GM23338 (cell line): ENCODE results near the gene DUXA.

Experiments
- CREB1 ChIP-seq: fragments of 250-450 bp; sonication (Bioruptor Pico); IDR thresholded peaks from 2 replicates; pipeline ENCODE4 v1.5.0; 2020; ENCODE audit warnings: low read depth, mild to moderate bottlenecking, moderate library complexity
- EZH2 ChIP-seq: fragments of 200-600 bp; sonication (generic); IDR thresholded peaks from one replicate; pipeline ENCODE4 v1.8.0; 2017; ENCODE audit warnings: antibody characterized with exemption, mild to moderate bottlenecking, low read depth; ENCODE audit not compliant: unreplicated experiment
- JUNB ChIP-seq: IDR thresholded peaks from one replicate; pipeline ENCODE4 v1.6.1; 2016; ENCODE audit warnings: antibody characterized with exemption; ENCODE audit not compliant: unreplicated experiment
- POLR2AphosphoS5 ChIP-seq: IDR thresholded peaks from 2 replicates; pipeline ENCODE4 v1.6.1; 2016; ENCODE audit warnings: antibody characterized with exemption, low read depth
- ZNF331 ChIP-seq: fragments of 250-450 bp; sonication (Bioruptor Pico); IDR thresholded peaks from 2 replicates; pipeline ENCODE4 v1.5.0; 2020; ENCODE audit warnings: low read depth, mild to moderate bottlenecking, moderate library complexity
- TF ChIP-seq, protein P1 (sequence below): IDR thresholded peaks from one replicate; pipeline ENCODE4 v1.6.1; 2018; ENCODE audit warnings: antibody characterized with exemption; ENCODE audit not compliant: unreplicated experiment
- TF ChIP-seq, protein P2 (sequence below), 2 experiments: fragments of 200-600 bp in 1 of 2; sonication (generic) in 1 of 2; conservative IDR thresholded peaks; 2 replicates each; pipeline versions ENCODE4 v1.5.1 to v1.6.1; 2016 to 2017; ENCODE audit warnings: antibody characterized with exemption in 2 of 2, low read depth in 2 of 2, mild to moderate bottlenecking in 2 of 2, moderate library complexity in 1 of 2

DNA sequence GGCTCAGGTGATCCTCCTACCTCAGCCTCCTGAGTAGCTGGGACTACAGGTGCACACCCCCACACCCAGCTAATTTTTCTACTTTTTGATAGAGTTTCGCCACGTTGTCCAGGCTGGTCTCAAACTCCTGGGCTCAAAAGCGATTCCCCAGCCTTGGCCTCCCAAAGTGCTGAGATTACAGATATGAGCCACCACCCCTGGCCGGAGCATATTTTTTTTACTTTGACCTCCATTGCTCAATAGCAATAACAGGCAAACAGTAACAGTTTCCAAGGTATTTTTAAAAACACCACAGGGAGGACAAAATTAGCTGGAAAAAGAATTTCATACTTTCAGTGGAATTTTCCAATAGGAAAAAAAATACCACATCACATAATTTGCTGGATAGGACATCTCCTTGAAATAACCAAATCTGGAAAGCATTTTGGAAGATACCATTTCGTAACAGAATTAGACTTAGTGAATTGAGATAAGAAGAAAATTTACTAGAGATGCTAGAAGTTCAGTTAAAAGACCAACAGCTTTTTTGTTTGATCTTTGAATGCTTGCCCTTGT, 5.2 kb downstream of the DUXA start:
- TF ChIP-seq POLR2AphosphoS5, result no peak
- no peak for TF ChIP-seq CREB1 (CRISPR knock-in tag)
- TF ChIP-seq, protein P1, sequence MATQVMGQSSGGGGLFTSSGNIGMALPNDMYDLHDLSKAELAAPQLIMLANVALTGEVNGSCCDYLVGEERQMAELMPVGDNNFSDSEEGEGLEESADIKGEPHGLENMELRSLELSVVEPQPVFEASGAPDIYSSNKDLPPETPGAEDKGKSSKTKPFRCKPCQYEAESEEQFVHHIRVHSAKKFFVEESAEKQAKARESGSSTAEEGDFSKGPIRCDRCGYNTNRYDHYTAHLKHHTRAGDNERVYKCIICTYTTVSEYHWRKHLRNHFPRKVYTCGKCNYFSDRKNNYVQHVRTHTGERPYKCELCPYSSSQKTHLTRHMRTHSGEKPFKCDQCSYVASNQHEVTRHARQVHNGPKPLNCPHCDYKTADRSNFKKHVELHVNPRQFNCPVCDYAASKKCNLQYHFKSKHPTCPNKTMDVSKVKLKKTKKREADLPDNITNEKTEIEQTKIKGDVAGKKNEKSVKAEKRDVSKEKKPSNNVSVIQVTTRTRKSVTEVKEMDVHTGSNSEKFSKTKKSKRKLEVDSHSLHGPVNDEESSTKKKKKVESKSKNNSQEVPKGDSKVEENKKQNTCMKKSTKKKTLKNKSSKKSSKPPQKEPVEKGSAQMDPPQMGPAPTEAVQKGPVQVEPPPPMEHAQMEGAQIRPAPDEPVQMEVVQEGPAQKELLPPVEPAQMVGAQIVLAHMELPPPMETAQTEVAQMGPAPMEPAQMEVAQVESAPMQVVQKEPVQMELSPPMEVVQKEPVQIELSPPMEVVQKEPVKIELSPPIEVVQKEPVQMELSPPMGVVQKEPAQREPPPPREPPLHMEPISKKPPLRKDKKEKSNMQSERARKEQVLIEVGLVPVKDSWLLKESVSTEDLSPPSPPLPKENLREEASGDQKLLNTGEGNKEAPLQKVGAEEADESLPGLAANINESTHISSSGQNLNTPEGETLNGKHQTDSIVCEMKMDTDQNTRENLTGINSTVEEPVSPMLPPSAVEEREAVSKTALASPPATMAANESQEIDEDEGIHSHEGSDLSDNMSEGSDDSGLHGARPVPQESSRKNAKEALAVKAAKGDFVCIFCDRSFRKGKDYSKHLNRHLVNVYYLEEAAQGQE, result no peak
- TF ChIP-seq, protein P2, sequence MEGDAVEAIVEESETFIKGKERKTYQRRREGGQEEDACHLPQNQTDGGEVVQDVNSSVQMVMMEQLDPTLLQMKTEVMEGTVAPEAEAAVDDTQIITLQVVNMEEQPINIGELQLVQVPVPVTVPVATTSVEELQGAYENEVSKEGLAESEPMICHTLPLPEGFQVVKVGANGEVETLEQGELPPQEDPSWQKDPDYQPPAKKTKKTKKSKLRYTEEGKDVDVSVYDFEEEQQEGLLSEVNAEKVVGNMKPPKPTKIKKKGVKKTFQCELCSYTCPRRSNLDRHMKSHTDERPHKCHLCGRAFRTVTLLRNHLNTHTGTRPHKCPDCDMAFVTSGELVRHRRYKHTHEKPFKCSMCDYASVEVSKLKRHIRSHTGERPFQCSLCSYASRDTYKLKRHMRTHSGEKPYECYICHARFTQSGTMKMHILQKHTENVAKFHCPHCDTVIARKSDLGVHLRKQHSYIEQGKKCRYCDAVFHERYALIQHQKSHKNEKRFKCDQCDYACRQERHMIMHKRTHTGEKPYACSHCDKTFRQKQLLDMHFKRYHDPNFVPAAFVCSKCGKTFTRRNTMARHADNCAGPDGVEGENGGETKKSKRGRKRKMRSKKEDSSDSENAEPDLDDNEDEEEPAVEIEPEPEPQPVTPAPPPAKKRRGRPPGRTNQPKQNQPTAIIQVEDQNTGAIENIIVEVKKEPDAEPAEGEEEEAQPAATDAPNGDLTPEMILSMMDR (conservative IDR thresholded peaks at IDR 0.05; ENCODE audit: low read depth in 2 of 2), result no peak
- TF ChIP-seq EZH2, result no peak
- TF ChIP-seq JUNB, result no peak
- TF ChIP-seq ZNF331 (CRISPR knock-in tag), result no peak
